Karpas-422 (cell line): ENCODE results near the gene DPY19L2. TPM values are rescaled to one million over a fixed set of nuclear protein-coding genes. Genes with fewer than 3 reads are reported as not detected.
A peak's percentile ranks its signal among the peaks of the same experiment; 100 is the strongest.
"Not testable (repeated sequence)": the region's sequence is repeated elsewhere in the genome, so short reads cannot be mapped to it uniquely, and the experiment has no call there.

Source experiments
- DNase-seq: peaks from one replicate; pipeline ENCODE4 v3.0.0-alpha.2; 2015
- H2AFZ ChIP-seq: fragments of 200-600 bp; sonication (generic); 2 replicates; pipeline ENCODE4 v1.6.1; 2014; ENCODE audit warnings: antibody characterized with exemption, low read length, mixed read lengths
- H3K27ac ChIP-seq: fragments of 200-600 bp; sonication (generic); 2 replicates; pipeline ENCODE4 v1.5.1; 2014; ENCODE audit warnings: mild to moderate bottlenecking, low read length, moderate library complexity
- H3K27me3 ChIP-seq: fragments of 200-600 bp; sonication (generic); 2 replicates; pipeline ENCODE4 v1.6.1; 2014; ENCODE audit warnings: low read length, mixed read lengths
- H3K36me3 ChIP-seq: fragments of 200-600 bp; sonication (generic); 2 replicates; pipeline ENCODE4 v1.6.1; 2014; ENCODE audit warnings: low read length, mixed read lengths; ENCODE audit not compliant: insufficient read depth
- H3K4me1 ChIP-seq: fragments of 200-600 bp; sonication (generic); 2 replicates; pipeline ENCODE4 v1.6.1; 2014; ENCODE audit warnings: mild to moderate bottlenecking, low read length, mixed read lengths
- H3K4me2 ChIP-seq: fragments of 200-600 bp; sonication (generic); 2 replicates; pipeline ENCODE4 v1.6.1; 2014; ENCODE audit warnings: low read length, low read depth, mild to moderate bottlenecking; ENCODE audit not compliant: poor library complexity, severe bottlenecking
- H3K4me3 ChIP-seq: fragments of 200-600 bp; sonication (generic); 2 replicates; pipeline ENCODE4 v1.5.1; 2014; ENCODE audit warnings: mild to moderate bottlenecking, antibody characterized with exemption, low read length, mixed read lengths
- H3K79me2 ChIP-seq: fragments of 200-600 bp; sonication (generic); 2 replicates; pipeline ENCODE4 v1.6.1; 2014; ENCODE audit warnings: mild to moderate bottlenecking, low read length, mixed read lengths
- H3K9ac ChIP-seq: fragments of 200-600 bp; sonication (generic); 2 replicates; pipeline ENCODE4 v1.6.0; 2014; ENCODE audit warnings: low read length
- H3K9me2 ChIP-seq: fragments of 200-600 bp; sonication (generic), shearing (Covaris generic); replicated peaks from 2 replicates; pipeline ENCODE4 v1.6.0; 2014; ENCODE audit warnings: mild to moderate bottlenecking, low read length, moderate library complexity; ENCODE audit not compliant: insufficient read depth
- H3K9me3 ChIP-seq: fragments of 300-700, 200-600 bp; sonication (generic); 2 replicates; pipeline ENCODE4 v1.6.1; 2014; ENCODE audit warnings: low read length, mixed read lengths
- H4K20me1 ChIP-seq: fragments of 200-600 bp; sonication (generic); 2 replicates; pipeline ENCODE4 v1.6.1; 2014; ENCODE audit warnings: mild to moderate bottlenecking, antibody characterized with exemption, low read length, low read depth; ENCODE audit not compliant: insufficient read depth
- total RNA-seq: library from RNA; depleted of rRNA; stranded (reverse); fragments of >200 nt; shearing (Covaris generic); gene quantifications from 2 replicates; pipeline ENCODE4 v1.2.3, GENCODE V29; 2014; ENCODE audit warnings: low replicate concordance

The DPY19L2 gene
- total RNA-seq, 1 experiment from 2014 or later: not detected

DNA sequence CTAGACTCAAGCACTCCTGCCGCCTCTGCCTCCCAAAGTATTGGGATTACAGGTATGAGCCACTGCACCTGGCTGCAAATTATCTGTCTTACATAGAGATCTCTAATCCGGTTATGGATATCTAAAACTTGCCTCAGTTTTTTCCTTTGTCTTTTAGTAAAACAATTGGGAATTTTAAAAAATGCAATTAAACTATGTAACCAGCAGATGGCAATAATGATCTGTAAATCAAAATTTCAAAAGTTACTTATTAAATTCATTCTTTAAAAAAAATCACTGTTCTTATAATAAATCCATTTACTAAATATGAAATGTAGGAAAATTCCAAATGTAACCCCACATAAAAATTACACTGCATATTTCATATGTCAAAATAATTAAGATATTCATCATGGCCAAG lies 4.3 kb upstream of the DPY19L2 start:
- not testable (repeated sequence) for H3K4me3 ChIP-seq, H3K27me3 ChIP-seq, H2AFZ ChIP-seq, H3K79me2 ChIP-seq, H3K36me3 ChIP-seq, H3K4me1 ChIP-seq, H4K20me1 ChIP-seq, H3K9me3 ChIP-seq, H3K9ac ChIP-seq, H3K4me2 ChIP-seq, H3K9me2 ChIP-seq, H3K27ac ChIP-seq
- peak; percentile 42 for DNase-seq

GRCh38 chr12:63669936-63670335 lies 1.6 kb upstream of the DPY19L2 start:
- not testable (repeated sequence) for H3K4me1 ChIP-seq, H3K4me3 ChIP-seq, H3K9ac ChIP-seq, H3K27me3 ChIP-seq, H4K20me1 ChIP-seq, H3K9me3 ChIP-seq, H3K9me2 ChIP-seq, H2AFZ ChIP-seq, H3K36me3 ChIP-seq, H3K79me2 ChIP-seq, H3K4me2 ChIP-seq, DNase-seq, H3K27ac ChIP-seq

GRCh38 chr12:63669427-63669826 lies 1.1 kb upstream of the DPY19L2 start:
- H3K9me2 ChIP-seq, H3K4me3 ChIP-seq, H3K9me3 ChIP-seq, DNase-seq, H3K27ac ChIP-seq, H3K27me3 ChIP-seq, H3K4me2 ChIP-seq, H3K79me2 ChIP-seq, H3K9ac ChIP-seq, H2AFZ ChIP-seq, H3K36me3 ChIP-seq, H3K4me1 ChIP-seq, H4K20me1 ChIP-seq: not testable (repeated sequence)

GRCh38 chr12:63668800-63669365 lies 590 bp upstream of the DPY19L2 start:
- H3K4me3 ChIP-seq, H3K27me3 ChIP-seq, H3K27ac ChIP-seq, DNase-seq, H3K9me2 ChIP-seq, H3K79me2 ChIP-seq, H3K9me3 ChIP-seq, H3K4me1 ChIP-seq, H3K4me2 ChIP-seq, H4K20me1 ChIP-seq, H3K36me3 ChIP-seq, H3K9ac ChIP-seq, H2AFZ ChIP-seq: not testable (repeated sequence)

GRCh38 chr12:63663005-63663404 lies 5.3 kb downstream of the DPY19L2 start:
- H3K4me1 ChIP-seq, H3K4me2 ChIP-seq, DNase-seq, H3K4me3 ChIP-seq, H3K9me2 ChIP-seq, H3K9me3 ChIP-seq, H3K79me2 ChIP-seq, H2AFZ ChIP-seq, H3K9ac ChIP-seq, H3K36me3 ChIP-seq, H3K27ac ChIP-seq, H3K27me3 ChIP-seq, H4K20me1 ChIP-seq: not testable (repeated sequence)

- not testable (repeated sequence) for H3K9ac ChIP-seq, H2AFZ ChIP-seq, H3K36me3 ChIP-seq, H3K27ac ChIP-seq, H3K4me2 ChIP-seq, H3K9me2 ChIP-seq, H3K79me2 ChIP-seq, H3K4me3 ChIP-seq, H4K20me1 ChIP-seq, H3K4me1 ChIP-seq, DNase-seq, H3K27me3 ChIP-seq, H3K9me3 ChIP-seq
Observed at GRCh38 chr12:63658501-63658900, 9.8 kb downstream of the DPY19L2 start.

DNA sequence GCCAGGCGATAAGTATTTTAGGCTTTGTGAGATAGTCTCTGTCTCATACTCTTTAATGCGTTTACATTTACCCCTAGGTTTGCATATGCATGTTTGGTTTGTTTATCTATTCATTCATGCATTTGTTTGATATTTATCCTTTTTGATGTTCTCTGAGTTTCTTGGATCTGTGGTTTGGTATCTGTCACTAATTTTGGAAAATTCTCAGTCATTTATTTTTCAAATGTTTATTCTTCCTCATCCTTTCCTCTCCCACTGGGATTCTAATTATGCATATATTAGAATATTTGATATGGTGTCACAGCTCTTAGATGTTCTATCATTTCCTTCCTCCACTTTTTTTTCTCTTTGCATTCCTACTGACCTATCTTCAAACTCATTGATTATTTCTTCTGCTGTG lies 11.9 kb downstream of the DPY19L2 start:
- not testable (repeated sequence) for H3K9ac ChIP-seq, DNase-seq, H3K4me1 ChIP-seq, H3K27ac ChIP-seq, H4K20me1 ChIP-seq, H3K36me3 ChIP-seq, H3K9me3 ChIP-seq, H2AFZ ChIP-seq, H3K4me3 ChIP-seq, H3K9me2 ChIP-seq, H3K79me2 ChIP-seq, H3K27me3 ChIP-seq, H3K4me2 ChIP-seq

- not testable (repeated sequence) for H3K4me2 ChIP-seq, H2AFZ ChIP-seq, H3K36me3 ChIP-seq, H4K20me1 ChIP-seq, H3K4me3 ChIP-seq, H3K9me3 ChIP-seq, H3K9me2 ChIP-seq, DNase-seq, H3K27me3 ChIP-seq, H3K4me1 ChIP-seq, H3K9ac ChIP-seq, H3K27ac ChIP-seq, H3K79me2 ChIP-seq
Observed at GRCh38 chr12:63655543-63656257, 12.6 kb downstream of the DPY19L2 start.

DNA sequence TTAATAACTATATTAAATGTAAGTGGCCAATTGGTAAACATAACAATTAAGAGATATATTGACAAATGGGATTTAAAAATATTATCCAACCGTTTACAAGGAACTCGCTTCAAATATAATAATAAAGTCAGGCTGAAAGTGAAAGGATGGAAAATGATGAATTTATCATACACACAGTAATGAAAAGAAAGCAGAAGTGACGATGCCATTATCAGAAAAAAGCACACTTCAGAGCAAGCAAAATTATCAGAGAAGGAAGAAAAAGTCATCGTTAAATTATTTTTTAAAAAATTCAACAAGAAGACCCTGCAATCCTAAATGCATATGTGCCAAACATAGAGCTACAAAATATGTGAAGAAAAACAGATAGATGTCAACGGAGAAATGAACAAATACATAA lies 13.8 kb downstream of the DPY19L2 start:
- H4K20me1 ChIP-seq, DNase-seq, H3K4me1 ChIP-seq, H3K4me3 ChIP-seq, H2AFZ ChIP-seq, H3K79me2 ChIP-seq, H3K4me2 ChIP-seq, H3K36me3 ChIP-seq, H3K9me3 ChIP-seq, H3K9me2 ChIP-seq, H3K9ac ChIP-seq, H3K27ac ChIP-seq, H3K27me3 ChIP-seq: not testable (repeated sequence)
